HG03064 (cell line): ENCODE data around the gene AHRR.
"Not testable (repeated sequence)": the region's sequence is repeated elsewhere in the genome, so short reads cannot be mapped to it uniquely, and the experiment has no call there.

Experiments
- ATAC-seq: cut with Tn5 transposase; IDR thresholded peaks from one replicate; pipeline ENCODE4 v1.9.1; 2021; ENCODE audit warnings: low read depth; ENCODE audit not compliant: unreplicated experiment

The AHRR gene

GRCh38 chr5:405421-405820 lies 83.9 kb downstream of the AHRR start:
- no peak for ATAC-seq

GRCh38 chr5:406041-406440 lies 84.5 kb downstream of the AHRR start:
- no peak for ATAC-seq

GRCh38 chr5:407051-407450 lies 85.5 kb downstream of the AHRR start:
- no peak for ATAC-seq

- ATAC-seq = no peak
Observed at GRCh38 chr5:407801-408268, 86.3 kb downstream of the AHRR start.

GRCh38 chr5:410911-411517 lies 89.5 kb downstream of the AHRR start:
- no peak for ATAC-seq

GRCh38 chr5:411728-412127 lies 90.2 kb downstream of the AHRR start:
- no peak for ATAC-seq

GRCh38 chr5:414991-415927 lies 93.7 kb downstream of the AHRR start:
- not testable (repeated sequence) for ATAC-seq

GRCh38 chr5:415928-416635 lies 94.6 kb downstream of the AHRR start:
- no peak for ATAC-seq

- no peak for ATAC-seq
Observed at GRCh38 chr5:416636-416960, 95.1 kb downstream of the AHRR start.

GRCh38 chr5:417301-418161 lies 96.0 kb downstream of the AHRR start:
- no peak for ATAC-seq

- ATAC-seq = no peak
Observed at GRCh38 chr5:418162-419121, 96.9 kb downstream of the AHRR start.

- no peak for ATAC-seq
Observed at GRCh38 chr5:419970-420369, 98.5 kb downstream of the AHRR start.

- no peak for ATAC-seq
Observed at GRCh38 chr5:420632-421286, 99.2 kb downstream of the AHRR start.

GRCh38 chr5:421287-421880 lies 99.9 kb downstream of the AHRR start:
- ATAC-seq = no peak

- ATAC-seq = no peak
Observed at GRCh38 chr5:421901-422300, 100.4 kb downstream of the AHRR start.

GRCh38 chr5:422323-423232 lies 101.1 kb downstream of the AHRR start:
- ATAC-seq = no peak

GRCh38 chr5:423233-423565 lies 101.7 kb downstream of the AHRR start:
- no peak for ATAC-seq
